GM19455 (cell line): ENCODE data around the gene SPRR3.

ENCODE experiments used
- ATAC-seq: cut with Tn5 transposase; IDR thresholded peaks from one replicate; pipeline ENCODE4 v1.9.1; 2021; ENCODE audit not compliant: unreplicated experiment

SPRR3 gene, protein sequence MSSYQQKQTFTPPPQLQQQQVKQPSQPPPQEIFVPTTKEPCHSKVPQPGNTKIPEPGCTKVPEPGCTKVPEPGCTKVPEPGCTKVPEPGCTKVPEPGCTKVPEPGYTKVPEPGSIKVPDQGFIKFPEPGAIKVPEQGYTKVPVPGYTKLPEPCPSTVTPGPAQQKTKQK

GRCh38 chr1:153001382-153001781, at the start of gene SPRR3:
SPRR3 (plus strand) TSS chr1:153001749; CDS start chr1:153003021, 1,272 bp downstream.
- no peak for ATAC-seq

DNA sequence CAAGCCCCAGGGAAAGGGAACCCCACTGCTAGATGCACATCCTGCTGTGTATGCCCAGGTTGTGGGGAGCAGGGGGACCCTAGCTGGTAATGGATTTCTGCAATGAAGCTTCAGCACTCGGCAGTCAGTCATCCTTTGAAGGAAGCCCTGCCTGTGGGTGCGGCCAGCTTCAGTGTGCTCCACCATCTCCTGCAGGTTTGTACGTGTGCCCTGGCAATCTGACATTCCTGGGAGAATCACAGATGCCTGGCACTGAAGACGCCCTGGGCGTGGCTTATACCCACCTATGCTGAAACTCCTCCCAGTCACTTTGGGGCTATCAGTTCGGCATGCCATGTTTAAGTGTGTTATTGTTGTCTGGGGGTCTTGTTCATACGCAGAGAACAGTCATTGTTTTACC, 47.8 kb upstream of the SPRR3 start:
- ATAC-seq = no peak

- no peak for ATAC-seq
These were observed 47.1 kb upstream of the SPRR3 start for GRCh38 chr1:152954436-152954835.

DNA sequence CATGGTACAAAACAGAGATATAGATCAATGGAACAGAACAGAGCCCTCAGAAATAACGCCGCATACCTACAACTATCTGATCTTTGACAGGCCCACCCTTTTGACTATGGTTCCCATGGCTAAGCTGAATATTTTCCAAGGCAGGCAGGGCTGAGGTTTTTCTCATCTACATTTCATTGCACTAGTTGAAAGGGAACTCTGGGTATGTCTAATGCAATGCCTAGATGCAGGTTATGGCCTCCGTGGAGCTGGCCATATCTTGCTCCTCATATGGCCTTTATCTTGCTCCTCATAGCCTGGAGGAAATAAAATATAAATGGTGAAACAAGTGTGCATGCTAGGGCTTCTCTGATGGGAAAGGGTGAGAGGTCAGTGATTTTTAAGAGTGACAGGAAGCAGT, 44.0 kb upstream of the SPRR3 start:
- ATAC-seq = no peak

DNA sequence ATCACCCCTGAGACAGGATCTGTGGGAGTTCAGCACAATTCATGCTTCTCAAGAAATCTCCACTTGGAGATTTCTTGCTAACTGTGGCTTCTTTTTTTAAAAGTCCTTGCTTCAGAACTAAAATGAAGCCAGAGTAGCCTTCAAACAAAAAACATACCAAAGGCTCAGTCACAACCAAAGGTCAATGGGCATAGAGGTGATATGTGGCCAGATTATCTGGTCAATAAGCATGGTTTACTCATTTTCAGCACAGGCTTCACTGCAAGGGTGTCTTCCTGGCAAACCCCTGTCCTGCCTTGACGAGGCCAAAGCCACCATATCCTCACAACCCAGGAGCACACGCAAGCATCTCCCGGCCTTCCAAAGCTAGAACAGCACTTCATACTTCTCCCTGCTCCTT, 42.3 kb upstream of the SPRR3 start:
- ATAC-seq = no peak

DNA sequence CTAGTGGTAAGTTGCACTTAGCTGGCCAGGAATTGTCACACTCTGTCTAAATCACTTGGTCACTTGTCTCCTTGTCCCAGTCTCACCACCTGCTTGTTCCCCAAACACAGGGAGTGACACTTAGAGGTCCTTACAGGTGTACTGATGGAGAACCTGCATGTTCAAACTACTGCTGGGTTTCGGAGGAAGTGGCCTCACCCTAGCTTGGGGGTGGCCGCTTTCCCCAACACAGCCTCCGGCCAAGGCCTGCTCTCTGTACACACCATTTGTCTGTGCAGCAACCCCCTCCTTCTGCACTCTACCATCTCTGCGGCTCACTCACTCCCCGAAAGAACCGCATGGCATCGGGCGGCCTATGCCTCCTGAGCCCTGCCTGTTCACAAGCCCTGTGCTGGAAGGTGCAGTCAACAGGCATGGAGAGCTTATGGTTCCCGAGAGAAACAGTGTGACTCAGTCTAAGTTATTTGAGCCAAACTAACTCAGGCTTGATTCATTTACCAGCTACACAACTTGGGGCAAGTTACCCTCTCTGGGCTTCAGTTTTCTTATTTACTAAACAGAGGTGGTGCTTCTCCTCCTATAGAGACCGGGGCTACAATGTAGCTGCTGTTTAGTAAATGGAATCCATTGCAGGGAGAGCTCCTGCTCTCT, 41.6 kb upstream of the SPRR3 start:
- ATAC-seq = no peak

DNA sequence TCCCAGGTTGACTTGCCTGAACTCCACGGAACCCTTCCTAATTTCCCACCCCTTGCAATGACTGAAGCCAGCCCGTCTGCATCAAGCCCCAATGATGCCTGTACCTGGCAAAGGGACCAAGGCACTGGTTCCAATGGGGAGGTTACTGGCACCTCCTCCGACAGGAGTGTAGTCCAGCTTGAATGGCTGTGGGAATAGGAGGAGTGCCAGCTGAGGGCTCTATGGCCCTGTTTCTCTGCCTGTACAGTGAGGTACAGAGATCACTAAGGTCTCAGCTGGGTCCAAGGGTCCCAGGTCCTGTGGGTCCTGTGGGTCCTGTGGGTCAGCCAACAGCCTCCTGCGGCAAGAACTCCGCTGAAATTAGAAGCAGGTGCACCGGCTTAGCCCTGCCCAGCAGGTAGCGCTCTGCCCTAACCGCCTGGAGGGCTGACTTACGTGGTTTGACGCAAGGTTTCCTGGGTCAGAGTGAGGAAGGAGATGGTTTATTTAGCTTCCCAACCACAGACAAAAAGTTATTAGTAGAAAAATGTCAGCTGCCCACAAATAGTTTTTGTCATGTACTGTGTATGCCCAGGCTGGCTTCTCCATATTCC, 41.0 kb upstream of the SPRR3 start:
- ATAC-seq = no peak

- ATAC-seq = no peak
These were observed 40.2 kb upstream of the SPRR3 start for GRCh38 chr1:152961226-152961891.

GRCh38 chr1:152962876-152963415, 38.6 kb upstream of the SPRR3 start:
- ATAC-seq = no peak

- no peak for ATAC-seq
These were observed 37.0 kb upstream of the SPRR3 start for GRCh38 chr1:152964536-152964935.

DNA sequence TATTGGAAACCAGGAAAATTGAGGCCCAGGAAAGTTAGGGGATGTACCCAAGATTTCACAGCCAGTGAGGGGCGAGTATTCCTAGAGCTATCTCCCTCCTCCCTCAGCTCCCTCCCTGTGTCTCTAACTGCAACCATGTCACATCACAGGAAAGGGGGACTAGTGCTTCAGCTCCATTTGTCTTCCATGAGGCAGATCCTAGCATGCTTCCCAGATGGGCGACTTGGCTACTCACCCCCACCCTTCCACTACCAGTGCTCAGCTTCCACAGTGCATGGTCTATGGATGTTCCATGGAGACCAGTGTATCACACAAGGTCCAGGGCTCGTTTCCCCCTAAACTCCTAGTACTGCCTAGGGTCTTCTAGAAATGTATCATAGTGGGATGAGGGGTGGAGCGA, 35.7 kb upstream of the SPRR3 start:
- ATAC-seq = no peak

DNA sequence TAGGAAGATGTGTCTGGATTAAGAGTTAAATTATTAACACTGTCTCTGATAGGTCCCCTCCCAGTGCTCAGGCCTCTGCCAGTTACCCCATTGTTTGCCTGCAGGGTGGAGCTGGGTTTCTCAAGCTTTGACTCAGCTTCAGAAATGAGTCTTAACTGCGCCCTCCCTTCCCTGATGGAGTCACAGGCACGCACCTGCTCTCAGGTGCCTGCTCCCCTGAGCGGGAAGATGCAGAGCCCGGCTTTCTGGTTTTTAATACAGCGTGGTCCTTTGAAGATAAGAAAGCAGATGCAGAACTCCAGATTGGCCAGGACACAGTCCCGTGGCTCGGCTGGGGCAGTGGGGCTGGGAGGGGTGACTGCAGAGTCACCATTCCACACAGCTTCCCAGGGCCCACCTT, 34.3 kb upstream of the SPRR3 start:
- no peak for ATAC-seq

DNA sequence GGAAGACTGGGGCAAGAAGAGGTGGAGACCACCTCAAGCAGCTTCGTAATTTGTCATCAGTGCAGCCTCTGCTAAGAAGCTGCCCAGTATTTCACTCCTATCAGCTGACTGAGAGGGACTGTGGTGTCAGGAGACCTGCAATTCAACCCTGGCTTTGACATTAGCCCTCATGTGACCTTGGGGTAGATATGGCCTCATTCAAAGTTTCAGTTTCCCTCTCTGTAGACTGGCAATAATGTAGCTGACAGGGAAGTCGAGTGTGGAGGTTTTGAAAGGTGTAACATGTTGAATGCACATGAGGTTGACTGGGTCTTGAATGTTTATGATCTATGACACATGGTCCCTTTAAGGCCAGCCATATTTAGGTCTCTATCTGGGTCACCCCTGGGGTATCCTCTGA, 33.3 kb upstream of the SPRR3 start:
- peak; percentile 88 for ATAC-seq

- ATAC-seq = no peak
These were observed 32.5 kb upstream of the SPRR3 start for GRCh38 chr1:152969036-152969435.

- no peak for ATAC-seq
These were observed 31.1 kb upstream of the SPRR3 start, which contains the start of gene SPRR4 for GRCh38 chr1:152970495-152970894. SPRR4 (plus strand) TSS chr1:152970648; CDS start chr1:152971891, 1,243 bp downstream.

GRCh38 chr1:152972196-152972886, 29.2 kb upstream of the SPRR3 start:
- no peak for ATAC-seq

- no peak for ATAC-seq
These were observed 24.9 kb upstream of the SPRR3 start for GRCh38 chr1:152976688-152977087.

DNA sequence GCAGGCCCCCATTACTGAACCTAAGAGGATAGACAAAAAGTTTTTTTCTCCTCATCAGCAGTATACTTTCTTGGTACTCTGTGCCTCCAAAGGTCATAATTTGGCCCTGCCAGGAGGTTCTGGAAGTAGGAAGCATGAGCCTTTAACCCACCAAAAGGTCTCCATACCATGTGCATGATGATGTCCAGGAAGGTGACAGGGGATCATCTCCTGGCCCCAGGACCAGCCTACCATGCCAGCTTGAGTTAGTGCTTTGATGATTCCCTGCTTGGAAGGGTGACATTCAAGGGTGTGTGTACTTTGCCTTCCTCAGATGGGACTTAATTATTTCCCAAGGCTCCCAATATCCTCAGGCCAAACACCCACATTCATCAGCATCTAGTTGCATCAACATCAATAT, 23.9 kb upstream of the SPRR3 start:
- ATAC-seq = no peak

DNA sequence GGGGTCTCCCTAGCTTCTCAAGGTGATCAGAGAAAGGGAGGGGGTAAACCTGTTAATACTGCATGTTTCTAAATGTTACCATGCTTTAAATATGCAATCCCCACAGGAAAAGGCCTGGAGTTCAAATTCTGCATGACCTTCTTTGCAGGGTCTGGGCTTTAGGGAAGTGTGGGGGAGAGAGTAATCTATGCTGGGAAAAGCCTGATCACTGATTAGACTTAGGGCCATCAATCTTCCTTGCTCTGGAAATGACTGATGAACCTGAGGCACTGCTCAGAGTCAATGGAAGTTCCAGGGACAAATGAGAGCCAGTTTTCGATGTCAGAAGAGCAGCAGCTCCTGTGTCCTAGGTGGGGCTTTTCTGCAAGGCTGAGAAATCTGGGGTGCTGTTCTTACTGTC, 20.9 kb upstream of the SPRR3 start:
- no peak for ATAC-seq

GRCh38 chr1:152981146-152981871, 20.2 kb upstream of the SPRR3 start:
- ATAC-seq = no peak
